GM12878 (cell line): ENCODE results near the gene NFKBIZ. TPM values are rescaled to one million over a fixed set of nuclear protein-coding genes. Genes with fewer than 3 reads are reported as not detected.

Experiments used
- CEBPB ChIP-seq, 2 experiments: fragments of 150-350 bp in 1 of 2; IDR thresholded peaks; 2 replicates each; pipeline ENCODE4 v1.6.1; 2012 to 2014; ENCODE audit warnings: low read depth in 2 of 2, low read length in 2 of 2, borderline replicate concordance in 1 of 2, inconsistent platforms in 1 of 2
- CHD1 ChIP-seq: IDR thresholded peaks from 2 replicates; pipeline ENCODE4 v1.6.1; 2012; ENCODE audit warnings: low read depth, low read length, improper control_type of control experiment
- CHD2 ChIP-seq: IDR thresholded peaks from 2 replicates; pipeline ENCODE4 v1.6.1; 2011; ENCODE audit warnings: low read depth, low read length, improper control_type of control experiment, borderline replicate concordance
- CUX1 ChIP-seq: IDR thresholded peaks from 2 replicates; pipeline ENCODE4 v1.6.1; 2012; ENCODE audit warnings: improper control_type of control experiment, low read depth, low read length; ENCODE audit not compliant: insufficient replicate concordance
- IRF4 ChIP-seq: IDR thresholded peaks from 2 replicates; pipeline ENCODE4 v1.6.1; 2011; ENCODE audit warnings: low read depth, low read length
- KAT2A ChIP-seq: conservative IDR thresholded peaks from 2 replicates; pipeline ENCODE4 v1.6.1; 2011; ENCODE audit warnings: low read depth, low read length; ENCODE audit not compliant: control insufficient read depth
- KDM1A ChIP-seq: fragments of 200-600 bp; sonication (generic); IDR thresholded peaks from 2 replicates; pipeline ENCODE4 v1.6.1; 2016; ENCODE audit warnings: borderline replicate concordance
- LARP7 ChIP-seq: fragments of 450-650 bp; IDR thresholded peaks from 2 replicates; pipeline ENCODE4 v1.6.1; 2017; ENCODE audit warnings: mild to moderate bottlenecking
- MEF2A ChIP-seq: IDR thresholded peaks from 2 replicates; pipeline ENCODE4 v1.6.1; 2011; ENCODE audit warnings: low read depth, mild to moderate bottlenecking, low read length, moderate library complexity; ENCODE audit not compliant: insufficient read depth
- MYC ChIP-seq: IDR thresholded peaks from 2 replicates; pipeline ENCODE4 v1.6.1; 2011; ENCODE audit warnings: mild to moderate bottlenecking, low read length, moderate library complexity, inconsistent platforms; ENCODE audit not compliant: insufficient read depth, insufficient replicate concordance, insufficient read length, severe bottlenecking
- NFXL1 ChIP-seq: fragments of 450-650 bp; IDR thresholded peaks from 2 replicates; pipeline ENCODE4 v1.6.1; 2017; ENCODE audit warnings: antibody characterized with exemption, mild to moderate bottlenecking, borderline replicate concordance
- RAD51 ChIP-seq: fragments of 450-650 bp; IDR thresholded peaks from 2 replicates; pipeline ENCODE4 v1.6.1; 2016; ENCODE audit warnings: moderate library complexity, mild to moderate bottlenecking, inconsistent platforms
- SPI1 ChIP-seq: IDR thresholded peaks from 2 replicates; pipeline ENCODE4 v1.6.1; 2011; ENCODE audit warnings: low read depth, mild to moderate bottlenecking, low read length, moderate library complexity, borderline replicate concordance; ENCODE audit not compliant: insufficient read depth
- TAF1 ChIP-seq: IDR thresholded peaks from 2 replicates; pipeline ENCODE4 v1.6.1; 2011; ENCODE audit warnings: mild to moderate bottlenecking, low read depth, low read length, borderline replicate concordance
- TARDBP ChIP-seq: IDR thresholded peaks from 2 replicates; pipeline ENCODE4 v1.6.1; 2016; ENCODE audit warnings: borderline replicate concordance
- USF1 ChIP-seq: IDR thresholded peaks from 2 replicates; pipeline ENCODE4 v1.6.1; 2011; ENCODE audit warnings: borderline replicate concordance, low read depth, mild to moderate bottlenecking, moderate library complexity, mixed read lengths, low read length; ENCODE audit not compliant: insufficient read depth; ENCODE audit errors: extremely low read length
- WRNIP1 ChIP-seq: IDR thresholded peaks from 2 replicates; pipeline ENCODE4 v1.6.1; 2011; ENCODE audit warnings: low read depth, low read length, improper control_type of control experiment, borderline replicate concordance
- ZNF384 ChIP-seq: IDR thresholded peaks from 2 replicates; pipeline ENCODE4 v1.6.1; 2012; ENCODE audit warnings: low read depth, mild to moderate bottlenecking, low read length, improper control_type of control experiment, borderline replicate concordance
- ZSCAN29 ChIP-seq: fragments of 450-650 bp; IDR thresholded peaks from 2 replicates; pipeline ENCODE4 v1.6.1; 2017; ENCODE audit warnings: mild to moderate bottlenecking, moderate library complexity
- polyA plus RNA-seq, 11 experiments: library from polyadenylated mRNA; depleted of rRNA in 4 of 11; unstranded in 6 of 11; stranded (reverse) in 5 of 11; fragments of >200 nt; fragmentation: Nextera tagmentation in 4 of 11; fragmentation: Illumina TruSeq in 1 of 11; extraction: Ambion mirVana in 4 of 11; extraction: Trizol in 1 of 11; gene quantifications; 1 replicate in 1 of 11; 2 replicates in 10 of 11; pipeline versions ENCODE4 v1.2.1 to v1.2.3, GENCODE V29; 2011 to 2016; ENCODE audit warnings: inconsistent platforms in 2 of 11, missing spikeins in 2 of 11, low read depth in 1 of 11
- total RNA-seq, 4 experiments: library from RNA; depleted of rRNA in 3 of 4; stranded (reverse); fragments of >200 nt in 3 of 4; fragmentation: Illumina TruSeq in 1 of 4; extraction: Trizol in 1 of 4; gene quantifications; 2 replicates each; pipeline versions ENCODE4 v1.2.1 to v1.2.3, GENCODE V29; 2013 to 2021
- TF ChIP-seq, protein P1 (sequence below): fragments of 450-650 bp; formaldehyde crosslinking; IDR thresholded peaks from 2 replicates; pipeline ENCODE4 v1.4.0; 2022; ENCODE audit warnings: mild to moderate bottlenecking, moderate library complexity

The NFKBIZ gene
- total and polyA plus RNA-seq, 10 of the 15 experiments (the other 5 are each of a cell fraction or from before 2014, with no cell fraction given): 6.3 to 53.8 (median 17.3) TPM

- 0 out of 2 replicates have a peak, but pooled peaks have one; percentile 66 for TF ChIP-seq WRNIP1
- no peak for TF ChIP-seq TARDBP
- TF ChIP-seq NFXL1: no peak
- no peak for TF ChIP-seq ZNF384
- TF ChIP-seq MYC: no peak
- no peak for TF ChIP-seq ZSCAN29
- TF ChIP-seq LARP7: no peak
- peak; percentile 69 for TF ChIP-seq CUX1
- TF ChIP-seq CEBPB (IDR thresholded peaks at IDR 0.05; ENCODE audit: borderline replicate concordance in 1 of 2, low read depth in 2 of 2, low read length in 2 of 2): no peak
- no peak for TF ChIP-seq KDM1A
- peak; percentile 80; the same call in 1 of the 2 replicates for TF ChIP-seq SPI1
- TF ChIP-seq RAD51: no peak
- TF ChIP-seq USF1: no peak
- TF ChIP-seq KAT2A: no peak
- no peak for TF ChIP-seq CHD1
- no peak for TF ChIP-seq TAF1
- TF ChIP-seq CHD2: no peak
- TF ChIP-seq MEF2A: no peak
- no peak for TF ChIP-seq IRF4
- TF ChIP-seq, protein P1, sequence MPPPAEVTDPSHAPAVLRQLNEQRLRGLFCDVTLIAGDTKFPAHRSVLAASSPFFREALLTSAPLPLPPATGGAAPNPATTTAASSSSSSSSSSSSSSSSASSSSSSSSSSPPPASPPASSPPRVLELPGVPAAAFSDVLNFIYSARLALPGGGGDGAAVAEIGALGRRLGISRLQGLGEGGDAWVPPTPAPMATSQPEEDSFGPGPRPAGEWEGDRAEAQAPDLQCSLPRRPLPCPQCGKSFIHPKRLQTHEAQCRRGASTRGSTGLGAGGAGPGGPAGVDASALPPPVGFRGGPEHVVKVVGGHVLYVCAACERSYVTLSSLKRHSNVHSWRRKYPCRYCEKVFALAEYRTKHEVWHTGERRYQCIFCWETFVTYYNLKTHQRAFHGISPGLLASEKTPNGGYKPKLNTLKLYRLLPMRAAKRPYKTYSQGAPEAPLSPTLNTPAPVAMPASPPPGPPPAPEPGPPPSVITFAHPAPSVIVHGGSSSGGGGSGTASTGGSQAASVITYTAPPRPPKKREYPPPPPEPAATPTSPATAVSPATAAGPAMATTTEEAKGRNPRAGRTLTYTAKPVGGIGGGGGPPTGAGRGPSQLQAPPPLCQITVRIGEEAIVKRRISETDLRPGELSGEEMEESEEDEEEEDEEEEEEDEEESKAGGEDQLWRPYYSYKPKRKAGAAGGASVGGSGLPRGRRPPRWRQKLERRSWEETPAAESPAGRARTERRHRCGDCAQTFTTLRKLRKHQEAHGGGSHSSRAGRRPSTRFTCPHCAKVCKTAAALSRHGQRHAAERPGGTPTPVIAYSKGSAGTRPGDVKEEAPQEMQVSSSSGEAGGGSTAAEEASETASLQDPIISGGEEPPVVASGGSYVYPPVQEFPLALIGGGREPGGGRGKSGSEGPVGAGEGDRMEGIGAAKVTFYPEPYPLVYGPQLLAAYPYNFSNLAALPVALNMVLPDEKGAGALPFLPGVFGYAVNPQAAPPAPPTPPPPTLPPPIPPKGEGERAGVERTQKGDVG (CRISPR knock-in tag): peak; percentile 60; the same call in 1 of the 2 replicates
These were observed 2.8 kb downstream of the NFKBIZ start (continued) for GRCh38 chr3:101851850-101852714.
